ENCODE results near the gene BBLN. TPM values are rescaled to one million over a fixed set of nuclear protein-coding genes. Genes with fewer than 3 reads are reported as not detected.

The BBLN gene
- polyA plus RNA-seq, 1 experiment, result 60.4 TPM

GRCh38 chr9:128118971-128119665, 40.9 kb upstream of the BBLN start:
- ChIA-PET POLR2A (no interaction called here), CTCF (interaction anchor here (1.1 to 1.8 kb wide), 3 partner anchors 19 to 176 kb away, joined by 3 to 4 read pairs (median 3); no protein-coding TSS in a partner anchor)
- H3K4me3 ChIP-seq (ENCODE audit: low read depth, low read length), result no peak overlapping the region
- H3K36me3 ChIP-seq (ENCODE audit: control insufficient read depth, insufficient read depth, low read length), result peaks cover 14% of the 10 kb centered on the region
- no peaks in the 10 kb centered on the region for H3K27me3 ChIP-seq (ENCODE audit: control insufficient read depth, insufficient read depth, low read length)
- TF ChIP-seq CTCF (IDR thresholded peaks at IDR 0.05; ENCODE audit: insufficient read depth, low read depth, low read length), result no peak
- no peak for DNase-seq (ENCODE audit: low read depth)

- POLR2A ChIA-PET, result no interaction called here
- no peaks in the 10 kb centered on the region for H3K27me3 ChIP-seq (ENCODE audit: control insufficient read depth, insufficient read depth, low read length)
These were observed 39.9 kb upstream of the BBLN start for GRCh38 chr9:128120061-128120740.

GRCh38 chr9:128120741-128121465, 39.2 kb upstream of the BBLN start:
- ChIA-PET POLR2A (no interaction called here), CTCF (interaction anchor here (1.1 to 1.8 kb wide), 4 partner anchors 21 to 178 kb away, joined by 3 to 4 read pairs (median 3); no protein-coding TSS in a partner anchor)
- H3K36me3 ChIP-seq (ENCODE audit: control insufficient read depth, insufficient read depth, low read length), result peaks cover 13% of the 10 kb centered on the region
- no peak for TF ChIP-seq CTCF (IDR thresholded peaks at IDR 0.05; ENCODE audit: insufficient read depth, low read depth, low read length)
- DNase-seq (ENCODE audit: low read depth), result no peak
- no peaks in the 10 kb centered on the region for H3K27me3 ChIP-seq (ENCODE audit: control insufficient read depth, insufficient read depth, low read length)
- no peak overlapping the region for H3K4me3 ChIP-seq (ENCODE audit: low read depth, low read length)

More at GRCh38 chr9:128120061-128120740, 39.9 kb upstream of the BBLN start:
- DNase-seq (ENCODE audit: low read depth), result no peak
- H3K36me3 ChIP-seq (ENCODE audit: control insufficient read depth, insufficient read depth, low read length), result peaks cover 13% of the 10 kb centered on the region
- CTCF ChIA-PET, result interaction anchor here (1.1 to 1.8 kb wide), 4 partner anchors 20 to 177 kb away, joined by 3 to 4 read pairs (median 3); no protein-coding TSS in a partner anchor
- no peak for TF ChIP-seq CTCF (IDR thresholded peaks at IDR 0.05; ENCODE audit: insufficient read depth, low read depth, low read length)
- H3K4me3 ChIP-seq (ENCODE audit: low read depth, low read length), result no peak overlapping the region

GRCh38 chr9:128121466-128121810, 38.6 kb upstream of the BBLN start:
- DNase-seq (ENCODE audit: low read depth), result no peak
- H3K27me3 ChIP-seq (ENCODE audit: control insufficient read depth, insufficient read depth, low read length), result no peaks in the 10 kb centered on the region
- ChIA-PET POLR2A (no interaction called here), CTCF (no interaction called here)
- H3K4me3 ChIP-seq (ENCODE audit: low read depth, low read length), result no peak overlapping the region
- no peak for TF ChIP-seq CTCF (IDR thresholded peaks at IDR 0.05; ENCODE audit: insufficient read depth, low read depth, low read length)
- H3K36me3 ChIP-seq (ENCODE audit: control insufficient read depth, insufficient read depth, low read length), result peaks cover 13% of the 10 kb centered on the region
